Neural crest cell (in vitro differentiated cells): ENCODE data around the gene GRK4. TPM values are rescaled to one million over a fixed set of nuclear protein-coding genes. Genes with fewer than 3 reads are reported as not detected.
A peak's percentile ranks its signal among the peaks of the same experiment; 100 is the strongest.

Experiments used
- DNase-seq: peaks from one replicate; pipeline ENCODE4 v3.0.0; 2021; ENCODE audit warnings: low read depth, mixed read lengths, low spot score
- H3K27ac Mint-ChIP-seq: one replicate; pipeline ENCODE4 v1.8.0; 2021; ENCODE audit warnings: mild to moderate bottlenecking, mixed read lengths; ENCODE audit not compliant: unreplicated experiment
- H3K27me3 Mint-ChIP-seq: 2 replicates; pipeline ENCODE4 v1.8.0; 2021; ENCODE audit warnings: low read depth, mild to moderate bottlenecking, mixed read lengths
- H3K36me3 Mint-ChIP-seq: 2 replicates; pipeline ENCODE4 v1.8.0; 2021; ENCODE audit warnings: low read depth, mild to moderate bottlenecking, mixed read lengths
- H3K4me1 Mint-ChIP-seq: 2 replicates; pipeline ENCODE4 v1.8.0; 2021; ENCODE audit warnings: mixed read lengths
- H3K4me3 Mint-ChIP-seq: one replicate; pipeline ENCODE4 v1.8.0; 2021; ENCODE audit warnings: mild to moderate bottlenecking, mixed read lengths
- H3K9me3 Mint-ChIP-seq: 2 replicates; pipeline ENCODE4 v1.8.0; 2021; ENCODE audit warnings: mixed read lengths
- CTCF ChIP-seq: fragments of 200-600 bp; sonication (generic); conservative IDR thresholded peaks from 2 replicates; pipeline ENCODE4 v1.5.0; 2021; ENCODE audit warnings: antibody characterized with exemption, mild to moderate bottlenecking
- total RNA-seq: library from RNA; stranded (reverse); gene quantifications from 2 replicates; pipeline ENCODE4 v1.2.1, GENCODE V29; 2021

The GRK4 gene
- total RNA-seq, 1 donor from 2014 or later, result 8.9 TPM

- DNase-seq, result no peak
- peaks cover 12% of the 10 kb centered on the region for H3K36me3 Mint-ChIP-seq
- H3K4me1 Mint-ChIP-seq, result peaks cover 17% of the 10 kb centered on the region
- no peak overlapping the region for H3K4me3 Mint-ChIP-seq
- no peaks in the 10 kb centered on the region for H3K9me3 Mint-ChIP-seq
- no peak for TF ChIP-seq CTCF
- no peak overlapping the region for H3K27ac Mint-ChIP-seq
- H3K27me3 Mint-ChIP-seq, result no peaks in the 10 kb centered on the region
These were observed 37.2 kb upstream of the GRK4 start for GRCh38 chr4:2925931-2926860.

- H3K9me3 Mint-ChIP-seq, result no peaks in the 10 kb centered on the region
- no peak overlapping the region for H3K27ac Mint-ChIP-seq
- no peaks in the 10 kb centered on the region for H3K27me3 Mint-ChIP-seq
- no peak for TF ChIP-seq CTCF
- H3K4me1 Mint-ChIP-seq, result peaks cover 10% of the 10 kb centered on the region
- no peak for DNase-seq
- H3K4me3 Mint-ChIP-seq, result peak overlapping the region; percentile 15
- H3K36me3 Mint-ChIP-seq, result peaks cover 6% of the 10 kb centered on the region
These were observed 36.2 kb upstream of the GRK4 start for GRCh38 chr4:2927016-2927695.

- no peak for TF ChIP-seq CTCF
- Mint-ChIP-seq H3K36me3 (peaks cover 6% of the 10 kb centered on the region), H3K27me3 (no peaks in the 10 kb centered on the region), H3K9me3 (no peaks in the 10 kb centered on the region), H3K27ac (peak overlapping the region; percentile 10), H3K4me3 (peak overlapping the region; percentile 29), H3K4me1 (peaks cover 5% of the 10 kb centered on the region)
- DNase-seq, result no peak
These were observed 35.7 kb upstream of the GRK4 start for GRCh38 chr4:2927696-2928075.

GRCh38 chr4:2928242-2929176 lies 34.9 kb upstream of the GRK4 start:
- TF ChIP-seq CTCF, result no peak
- H3K27ac Mint-ChIP-seq, result peak overlapping the region; percentile 95
- H3K36me3 Mint-ChIP-seq, result peaks cover 4% of the 10 kb centered on the region
- no peak for DNase-seq
- H3K4me1 Mint-ChIP-seq, result peaks cover 8% of the 10 kb centered on the region
- H3K27me3 Mint-ChIP-seq, result peaks cover 4% of the 10 kb centered on the region
- peak overlapping the region; percentile 64 for H3K4me3 Mint-ChIP-seq
- H3K9me3 Mint-ChIP-seq, result no peaks in the 10 kb centered on the region

- Mint-ChIP-seq H3K4me3 (no peak overlapping the region), H3K36me3 (peaks cover 3% of the 10 kb centered on the region), H3K27ac (peak overlapping the region; percentile 19), H3K4me1 (peaks cover 6% of the 10 kb centered on the region), H3K27me3 (peaks cover 4% of the 10 kb centered on the region), H3K9me3 (no peaks in the 10 kb centered on the region)
- no peak for DNase-seq
- TF ChIP-seq CTCF, result no peak
These were observed 33.9 kb upstream of the GRK4 start for GRCh38 chr4:2929469-2929868.
